Heart left ventricle (tissue), 13 donors: ENCODE results near the gene HIC2.
"Not testable (repeated sequence)": the region's sequence is repeated elsewhere in the genome, so short reads cannot be mapped to it uniquely, and the experiment has no call there.

Experiments
- POLR2A ChIP-seq, 2 donors: fragments of 450-650 bp; IDR thresholded peaks; one replicate each; pipeline ENCODE4 v1.6.1; 2017; ENCODE audit warnings: antibody characterized with exemption in 2 of 2, mild to moderate bottlenecking in 2 of 2, moderate library complexity in 2 of 2
- TF ChIP-seq, protein P1 (sequence below), 12 donors: fragments of 200-600 bp; sonication (generic) in 4 of 12; IDR thresholded peaks; one replicate each; pipeline versions ENCODE4 v1.5.0 to v1.8.0; 2018 to 2022; ENCODE audit warnings: antibody characterized with exemption in 12 of 12, mild to moderate bottlenecking in 5 of 12
- donor health status: ischemic (EF 13 %, LVEDD 7.1; RV severe dilation, severe dysfunction).
- donor health status: DM: no; HTN: yes; CAD: no.
- donor health status: DM: no; HTN: no; CAD: no.
- donor health status: ischemic (EF 25% LVEDD 6.9; RV normal size, moderate dysfunction).
- donor health status: ischemic (EF 25% LVEDD 5.7; RV mildly dilated, moderate dysfunction).
- donor health status: ischemic (EF 35%, LVEDD 5.7; RV mildly dilated, moderate dysfunction).
- donor health status: nonischemic (EF 11% LVEDD 7.7; RV severe dilation, severe dysfunction).
- donor health status: DM: yes; HTN: yes; CAD: no.
- donor health status: PGD.
- donor health status: ischemic (EF 29% LVEDD 5.4; RV normal size, mild dysfunction).
- donor health status: nonischemic (EF 23%, LVEDD 6.1; RV moderate dilation, normal function).

DNA sequence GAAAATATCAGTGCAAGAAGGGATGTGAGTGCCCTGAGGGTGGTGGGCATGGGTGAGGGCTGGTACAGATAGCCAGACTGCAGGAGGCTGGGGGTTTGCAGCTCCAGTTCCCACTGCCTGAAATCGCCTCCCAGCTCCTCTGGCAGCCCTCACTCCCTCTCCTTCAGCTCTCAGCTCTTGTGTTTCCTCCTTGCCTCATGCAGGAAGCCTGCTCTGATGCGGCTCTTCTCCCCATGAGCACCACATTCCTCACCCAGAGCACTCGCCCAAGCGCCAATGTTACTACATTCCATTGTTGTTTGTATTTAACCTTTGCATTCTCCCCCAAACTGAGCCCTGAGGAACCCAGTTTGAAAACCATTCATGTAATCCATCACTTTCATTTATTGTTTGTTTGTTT lies 41.3 kb upstream of the HIC2 start:
- TF ChIP-seq, protein P1, sequence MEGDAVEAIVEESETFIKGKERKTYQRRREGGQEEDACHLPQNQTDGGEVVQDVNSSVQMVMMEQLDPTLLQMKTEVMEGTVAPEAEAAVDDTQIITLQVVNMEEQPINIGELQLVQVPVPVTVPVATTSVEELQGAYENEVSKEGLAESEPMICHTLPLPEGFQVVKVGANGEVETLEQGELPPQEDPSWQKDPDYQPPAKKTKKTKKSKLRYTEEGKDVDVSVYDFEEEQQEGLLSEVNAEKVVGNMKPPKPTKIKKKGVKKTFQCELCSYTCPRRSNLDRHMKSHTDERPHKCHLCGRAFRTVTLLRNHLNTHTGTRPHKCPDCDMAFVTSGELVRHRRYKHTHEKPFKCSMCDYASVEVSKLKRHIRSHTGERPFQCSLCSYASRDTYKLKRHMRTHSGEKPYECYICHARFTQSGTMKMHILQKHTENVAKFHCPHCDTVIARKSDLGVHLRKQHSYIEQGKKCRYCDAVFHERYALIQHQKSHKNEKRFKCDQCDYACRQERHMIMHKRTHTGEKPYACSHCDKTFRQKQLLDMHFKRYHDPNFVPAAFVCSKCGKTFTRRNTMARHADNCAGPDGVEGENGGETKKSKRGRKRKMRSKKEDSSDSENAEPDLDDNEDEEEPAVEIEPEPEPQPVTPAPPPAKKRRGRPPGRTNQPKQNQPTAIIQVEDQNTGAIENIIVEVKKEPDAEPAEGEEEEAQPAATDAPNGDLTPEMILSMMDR (IDR thresholded peaks at IDR 0.05): not testable (repeated sequence)
- TF ChIP-seq POLR2A (IDR thresholded peaks at IDR 0.05): not testable (repeated sequence)
